Lower lobe of right lung (tissue), 2 donors: Measurements from ENCODE around the gene NLGN4X. TPM values are rescaled to one million over a fixed set of nuclear protein-coding genes. Genes with fewer than 3 reads are reported as not detected.

Experiments
- ATAC-seq, 2 donors: fragments of 200-7000 bp; cut with Tn5 transposase; one replicate each; pipeline ENCODE4 v1.9.1; 2020 to 2022; ENCODE audit warnings: mild to moderate bottlenecking in 2 of 2, moderate library complexity in 2 of 2
- DNase-seq: peaks from one replicate; pipeline ENCODE4 v3.0.0-alpha.2; 2020
- H3K27ac ChIP-seq: fragments of 200-600 bp; one replicate; pipeline ENCODE4 v1.8.0; 2022
- H3K27me3 ChIP-seq: fragments of 200-600 bp; one replicate; pipeline ENCODE4 v1.8.0; 2022; ENCODE audit warnings: low read depth
- H3K36me3 ChIP-seq: fragments of 200-600 bp; one replicate; pipeline ENCODE4 v1.8.0; 2022; ENCODE audit warnings: mild to moderate bottlenecking
- H3K4me1 ChIP-seq: fragments of 200-600 bp; one replicate; pipeline ENCODE4 v1.8.0; 2022
- H3K4me3 ChIP-seq: fragments of 200-600 bp; one replicate; pipeline ENCODE4 v1.8.0; 2022; ENCODE audit warnings: mild to moderate bottlenecking
- H3K9me3 ChIP-seq: fragments of 200-600 bp; one replicate; pipeline ENCODE4 v1.8.0; 2022
- intact Hi-C: fragments of 100-400 bp; cut with DNase I; formaldehyde crosslinking; loops from one replicate; pipeline ENCODE4 v1.11.0; 2022
- total RNA-seq: library from RNA; stranded (reverse); fragmentation: NEBNext Ultra II Directional; extraction: Animal tissue kit (Norgen Biotek cat#: 25700); gene quantifications from one replicate; pipeline ENCODE4 v1.2.1, GENCODE V29; 2021
- TF ChIP-seq, protein P1 (sequence below): fragments of 200-600 bp; IDR thresholded peaks from one replicate; pipeline ENCODE4 v1.8.0; 2022; ENCODE audit warnings: antibody characterized with exemption, mild to moderate bottlenecking
- donor health status: DM: no; HTN: yes; CAD: no; lungs with severe emphysema.

Gene NLGN4X
- total RNA-seq, 1 donor from 2014 or later, result 4.8 TPM

- ATAC-seq (no peak), DNase-seq (no peak)
- H3K27me3 ChIP-seq, result no peaks in the 10 kb centered on the region
- H3K4me3 ChIP-seq, result no peak overlapping the region
- no peak overlapping the region for H3K27ac ChIP-seq
- H3K4me1 ChIP-seq, result no peaks in the 10 kb centered on the region
- no peaks in the 10 kb centered on the region for H3K36me3 ChIP-seq
- TF ChIP-seq, protein P1, sequence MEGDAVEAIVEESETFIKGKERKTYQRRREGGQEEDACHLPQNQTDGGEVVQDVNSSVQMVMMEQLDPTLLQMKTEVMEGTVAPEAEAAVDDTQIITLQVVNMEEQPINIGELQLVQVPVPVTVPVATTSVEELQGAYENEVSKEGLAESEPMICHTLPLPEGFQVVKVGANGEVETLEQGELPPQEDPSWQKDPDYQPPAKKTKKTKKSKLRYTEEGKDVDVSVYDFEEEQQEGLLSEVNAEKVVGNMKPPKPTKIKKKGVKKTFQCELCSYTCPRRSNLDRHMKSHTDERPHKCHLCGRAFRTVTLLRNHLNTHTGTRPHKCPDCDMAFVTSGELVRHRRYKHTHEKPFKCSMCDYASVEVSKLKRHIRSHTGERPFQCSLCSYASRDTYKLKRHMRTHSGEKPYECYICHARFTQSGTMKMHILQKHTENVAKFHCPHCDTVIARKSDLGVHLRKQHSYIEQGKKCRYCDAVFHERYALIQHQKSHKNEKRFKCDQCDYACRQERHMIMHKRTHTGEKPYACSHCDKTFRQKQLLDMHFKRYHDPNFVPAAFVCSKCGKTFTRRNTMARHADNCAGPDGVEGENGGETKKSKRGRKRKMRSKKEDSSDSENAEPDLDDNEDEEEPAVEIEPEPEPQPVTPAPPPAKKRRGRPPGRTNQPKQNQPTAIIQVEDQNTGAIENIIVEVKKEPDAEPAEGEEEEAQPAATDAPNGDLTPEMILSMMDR, result no peak
- intact Hi-C loops, result no loop called here
- H3K9me3 ChIP-seq, result no peaks in the 10 kb centered on the region
Observed at GRCh38 chrX:5965406-5965805, 263.3 kb downstream of the NLGN4X start.

- intact Hi-C loops, result no loop called here
Observed at GRCh38 chrX:5959286-5959685, 269.4 kb downstream of the NLGN4X start.

GRCh38 chrX:5958523-5958922 is 270.1 kb downstream of the NLGN4X start:
- Histone ChIP-seq H3K27ac (no peak overlapping the region), H3K9me3 (no peaks in the 10 kb centered on the region), H3K4me3 (no peak overlapping the region), H3K4me1 (no peaks in the 10 kb centered on the region), H3K27me3 (no peaks in the 10 kb centered on the region), H3K36me3 (no peaks in the 10 kb centered on the region)
- ATAC-seq (no peak), DNase-seq (no peak)
- TF ChIP-seq, protein P1, result no peak
- intact Hi-C loops, result no loop called here

More at GRCh38 chrX:5959286-5959685, 269.4 kb downstream of the NLGN4X start:
- DNase-seq (no peak), ATAC-seq (no peak)
- TF ChIP-seq, protein P1, result no peak
- Histone ChIP-seq H3K27ac (no peak overlapping the region), H3K36me3 (no peaks in the 10 kb centered on the region), H3K4me1 (no peaks in the 10 kb centered on the region), H3K4me3 (no peak overlapping the region), H3K27me3 (no peaks in the 10 kb centered on the region), H3K9me3 (no peaks in the 10 kb centered on the region)

GRCh38 chrX:5957506-5957905 is 271.2 kb downstream of the NLGN4X start:
- Histone ChIP-seq H3K9me3 (no peaks in the 10 kb centered on the region), H3K27ac (no peak overlapping the region), H3K36me3 (no peaks in the 10 kb centered on the region), H3K27me3 (no peaks in the 10 kb centered on the region), H3K4me3 (no peak overlapping the region), H3K4me1 (no peaks in the 10 kb centered on the region)
- TF ChIP-seq, protein P1, result no peak
- ATAC-seq, result no peak
- intact Hi-C loops, result no loop called here
- DNase-seq, result no peak

DNA sequence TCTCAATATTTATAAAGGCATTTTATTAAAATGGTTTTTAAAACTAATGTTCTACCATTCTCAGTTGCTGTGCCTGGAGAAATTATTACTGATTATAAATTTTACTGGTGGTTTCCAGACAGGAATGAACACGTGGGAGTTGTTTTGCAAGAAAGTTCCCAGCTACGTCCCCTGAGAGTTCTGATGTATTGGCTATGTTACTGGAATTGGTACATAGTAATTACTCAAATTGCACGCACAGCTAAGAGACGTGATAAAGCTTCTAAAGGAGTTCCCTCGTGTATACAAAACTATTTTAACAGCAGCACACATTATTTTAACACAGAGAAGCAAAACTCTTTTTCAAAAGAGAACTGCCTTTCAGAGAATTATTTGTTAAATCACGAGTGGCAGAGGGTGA is 292.2 kb downstream of the NLGN4X start:
- ATAC-seq, result no peak
- no peak overlapping the region for H3K27ac ChIP-seq

More for the DNA sequence above, 292.2 kb downstream of the NLGN4X start:
- Histone ChIP-seq H3K9me3 (no peaks in the 10 kb centered on the region), H3K36me3 (no peaks in the 10 kb centered on the region), H3K4me1 (no peaks in the 10 kb centered on the region), H3K27me3 (no peaks in the 10 kb centered on the region), H3K4me3 (no peak overlapping the region)
- TF ChIP-seq, protein P1, result no peak
- DNase-seq, result no peak
- intact Hi-C loops, result no loop called here
